B cell (primary cell): ENCODE results near the gene MCF2L. TPM values are rescaled to one million over a fixed set of nuclear protein-coding genes. Genes with fewer than 3 reads are reported as not detected.

Source experiments
- ATAC-seq: fragments of 200-7000 bp; cut with Tn5 transposase; one replicate; pipeline ENCODE4 v1.10.0; 2021; ENCODE audit warnings: low read depth, mild to moderate bottlenecking, moderate number of reproducible peaks, moderate library complexity
- CTCF ChIA-PET: fragments of 350-600 bp; sonication (Branson Sonifier 250); formaldehyde crosslinking; loops from one replicate; lab custom pipeline; 2021; ENCODE audit warnings: antibody characterized with exemption, inconsistent platforms; lab: Charles Lee
- POLR2A ChIA-PET: fragments of 350-600 bp; sonication (Branson Sonifier 250); formaldehyde crosslinking; loops from one replicate; lab custom pipeline; 2021; ENCODE audit warnings: antibody characterized with exemption; lab: Charles Lee
- DNase-seq: peaks from one replicate; pipeline ENCODE4 v3.0.0; 2013
- H2AFZ ChIP-seq: 2 replicates; pipeline ENCODE4 v1.6.1; 2012; ENCODE audit warnings: mild to moderate bottlenecking, low read depth, low read length; ENCODE audit not compliant: insufficient read depth, poor library complexity, severe bottlenecking
- H3K27ac ChIP-seq, 2 donors: 1 replicate in 1 of 2; 2 replicates in 1 of 2; pipeline ENCODE4 v1.5.1; 2012 to 2013; ENCODE audit warnings: low read length in 2 of 2, mild to moderate bottlenecking in 2 of 2, moderate library complexity in 1 of 2
- H3K27me3 ChIP-seq, 4 experiments: fragments of 200-600 bp in 1 of 4; sonication (generic) in 1 of 4; replicated peaks in 1 of 4; 1 replicate in 2 of 4; 2 replicates in 2 of 4; pipeline versions ENCODE4 v1.6.1 to v1.7.0; 2013 to 2016; ENCODE audit warnings: low read length in 3 of 4, mild to moderate bottlenecking in 2 of 4, mixed read lengths in 1 of 4, moderate library complexity in 1 of 4; ENCODE audit not compliant: insufficient read depth in 4 of 4, control insufficient read depth in 3 of 4; ENCODE audit errors: control extremely low read depth in 1 of 4
- H3K36me3 ChIP-seq, 2 experiments: replicated peaks in 1 of 2; 1 replicate in 1 of 2; 2 replicates in 1 of 2; pipeline versions ENCODE4 v1.6.1 to v1.7.1; 2013; ENCODE audit warnings: low read length in 1 of 2; ENCODE audit not compliant: insufficient read depth in 2 of 2, control insufficient read depth in 1 of 2; ENCODE audit errors: control extremely low read depth in 1 of 2, extremely low read depth in 1 of 2
- H3K4me1 ChIP-seq, 2 donors: fragments of 200-600 bp in 1 of 2; sonication (generic) in 1 of 2; 1 replicate in 1 of 2; 2 replicates in 1 of 2; pipeline versions ENCODE4 v1.5.1 to v1.6.1; 2013 to 2017; ENCODE audit warnings: low read length in 2 of 2; ENCODE audit not compliant: control insufficient read depth in 2 of 2, insufficient read depth in 2 of 2
- H3K4me2 ChIP-seq: replicated peaks from 2 replicates; pipeline ENCODE3; 2012; ENCODE audit warnings: mild to moderate bottlenecking, low read depth, low read length; ENCODE audit not compliant: poor library complexity, severe bottlenecking
- H3K4me3 ChIP-seq, 5 experiments: fragments of 200-600 bp in 1 of 5; sonication (generic) in 1 of 5; 1 replicate in 3 of 5; 2 replicates in 2 of 5; pipeline versions ENCODE4 v1.5.1 to v1.7.0; 2011 to 2016; ENCODE audit warnings: low read length in 4 of 5, mild to moderate bottlenecking in 4 of 5, low read depth in 2 of 5, control low read depth in 1 of 5, moderate library complexity in 1 of 5; ENCODE audit not compliant: insufficient read depth in 1 of 5; ENCODE audit errors: control extremely low read depth in 1 of 5, extremely low read depth in 1 of 5
- H3K79me2 ChIP-seq: fragments of 200-600 bp; sonication (generic); one replicate; pipeline ENCODE4 v1.6.0; 2016; ENCODE audit warnings: low read length; ENCODE audit not compliant: control insufficient read depth, insufficient read depth
- H3K9ac ChIP-seq: fragments of 200-600 bp; sonication (generic); 2 replicates; pipeline ENCODE4 v1.6.1; 2017; ENCODE audit warnings: mild to moderate bottlenecking, low read length, moderate library complexity
- H3K9me3 ChIP-seq, 3 donors: one replicate each; pipeline versions ENCODE4 v1.6.1 to v1.7.1; 2013; ENCODE audit warnings: low read length in 2 of 3; ENCODE audit not compliant: control insufficient read depth in 2 of 3, insufficient read depth in 1 of 3; ENCODE audit errors: control extremely low read depth in 1 of 3
- H4K20me1 ChIP-seq: 2 replicates; pipeline ENCODE4 v1.6.0; 2012; ENCODE audit warnings: mild to moderate bottlenecking, low read length; ENCODE audit not compliant: insufficient read depth, control insufficient read depth, poor library complexity, severe bottlenecking
- H3K27ac Mint-ChIP-seq: one replicate; pipeline ENCODE4 v1.8.0; 2021; ENCODE audit warnings: mixed read lengths
- H3K27me3 Mint-ChIP-seq: one replicate; pipeline ENCODE4 v1.8.0; 2021; ENCODE audit warnings: mixed read lengths
- H3K4me1 Mint-ChIP-seq: one replicate; pipeline ENCODE4 v1.8.0; 2021; ENCODE audit warnings: mixed read lengths
- H3K4me3 Mint-ChIP-seq: one replicate; pipeline ENCODE4 v1.8.0; 2021; ENCODE audit warnings: mixed read lengths
- H3K9me3 Mint-ChIP-seq: one replicate; pipeline ENCODE4 v1.8.0; 2022; ENCODE audit warnings: mixed read lengths; ENCODE audit not compliant: insufficient read depth
- CTCF ChIP-seq: fragments of 200-600 bp; IDR thresholded peaks from one replicate; pipeline ENCODE4 v1.8.0; 2022; ENCODE audit warnings: antibody characterized with exemption, mild to moderate bottlenecking
- EZH2 ChIP-seq: IDR thresholded peaks from 2 replicates; pipeline ENCODE4 v1.6.1; 2012; ENCODE audit warnings: borderline replicate concordance, low read depth, mild to moderate bottlenecking, moderate library complexity, low read length; ENCODE audit not compliant: insufficient read depth, poor library complexity, severe bottlenecking
- WGBS: methylation state at CpG from one replicate; pipeline ENCODE4 v1.1.5; 2013; ENCODE audit warnings: missing lambda C conversion rate; ENCODE audit not compliant: insufficient coverage; 5-methylcytosine and 5-hydroxymethylcytosine counted together
- intact Hi-C: fragments of 100-400 bp; cut with micrococcal nuclease; formaldehyde crosslinking; loops from one replicate; pipeline ENCODE4 v1.10.0; 2022
- polyA plus RNA-seq: library from polyadenylated mRNA; depleted of rRNA; stranded (reverse); fragments of >200 nt; gene quantifications from 2 replicates; pipeline ENCODE4 v1.2.3, GENCODE V29; 2012
- total RNA-seq, 2 donors: library from RNA; stranded (reverse); fragments of 120-200 nt in 1 of 2; gene quantifications; 1 replicate in 1 of 2; 2 replicates in 1 of 2; pipeline versions ENCODE4 v1.2.3 to v1.2.4, GENCODE V29; 2013 to 2022

MCF2L gene
- total and polyA plus RNA-seq, 2 donors (not counting 1 experiment from before 2014, with no cell fraction given) = 3.7 to 8.2 TPM

DNA sequence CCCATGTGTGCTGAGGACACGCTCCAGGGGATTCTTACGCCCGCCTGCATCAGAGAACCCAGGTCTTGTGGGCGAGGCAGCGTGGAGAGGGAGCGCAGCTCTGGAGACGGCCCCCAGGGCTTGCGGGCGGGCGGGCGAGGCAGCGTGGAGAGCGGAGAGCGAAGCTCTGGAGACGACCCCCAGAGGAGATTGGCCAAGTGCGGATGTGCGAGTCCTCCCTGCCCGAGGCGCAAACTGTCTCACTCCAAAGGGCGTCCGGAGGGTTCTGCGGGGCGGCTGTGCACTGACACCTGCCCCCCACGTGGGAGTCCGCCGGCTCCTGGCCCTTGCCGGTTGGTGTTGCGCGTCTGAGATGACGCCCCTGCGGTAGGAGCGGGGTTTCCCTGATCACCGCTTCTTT, 39.8 kb downstream of the MCF2L start:
- H3K27ac Mint-ChIP-seq = no peak overlapping the region
- ChIA-PET CTCF (no interaction called here), POLR2A (no interaction called here)
- DNase-seq (no peak), ATAC-seq (no peak)
- peaks cover 0 to 19% (median 0%) of the 10 kb centered on the region in 3 donors for H3K9me3 ChIP-seq
- peaks cover 4% of the 10 kb centered on the region for H3K4me1 Mint-ChIP-seq
- no peaks in the 10 kb centered on the region for H3K4me1 ChIP-seq
- H3K79me2 ChIP-seq = no peaks in the 10 kb centered on the region
- no peak overlapping the region for H2AFZ ChIP-seq
- no peaks in the 10 kb centered on the region for H4K20me1 ChIP-seq
- no peak overlapping the region for H3K4me3 Mint-ChIP-seq
- no peak overlapping the region for H3K27ac ChIP-seq
- H3K36me3 ChIP-seq = no peaks in the 10 kb centered on the region
- no peak overlapping the region for H3K4me2 ChIP-seq
- intact Hi-C loops = no loop called here
- WGBS = 96% methylated on average over 29 of the region's 33 CpGs
- TF ChIP-seq CTCF = no peak
- TF ChIP-seq EZH2 = no peak
- peaks cover 3% of the 10 kb centered on the region for H3K27me3 Mint-ChIP-seq
- no peaks in the 10 kb centered on the region for H3K9me3 Mint-ChIP-seq
- H3K9ac ChIP-seq = no peak overlapping the region
- no peaks in the 10 kb centered on the region for H3K27me3 ChIP-seq
- H3K4me3 ChIP-seq = no peak overlapping the region

- Mint-ChIP-seq H3K27ac (no peak overlapping the region), H3K4me1 (peaks cover 4% of the 10 kb centered on the region), H3K9me3 (no peaks in the 10 kb centered on the region), H3K4me3 (no peak overlapping the region), H3K27me3 (peaks cover 3% of the 10 kb centered on the region)
- H3K79me2 ChIP-seq = no peaks in the 10 kb centered on the region
- no peaks in the 10 kb centered on the region for H3K36me3 ChIP-seq
- no peaks in the 10 kb centered on the region for H3K27me3 ChIP-seq
- WGBS = 42% methylated on average over 13 of the region's 17 CpGs
- no peak overlapping the region for H2AFZ ChIP-seq
- no peak overlapping the region for H3K27ac ChIP-seq
- H3K9ac ChIP-seq = no peak overlapping the region
- POLR2A ChIA-PET = no interaction called here
- intact Hi-C loops = no loop called here
- H3K9me3 ChIP-seq = peaks cover 0 to 11% (median 0%) of the 10 kb centered on the region in 3 donors
- H3K4me1 ChIP-seq = no peaks in the 10 kb centered on the region
- H4K20me1 ChIP-seq = no peaks in the 10 kb centered on the region
- no peak overlapping the region for H3K4me2 ChIP-seq
- ATAC-seq (no peak), DNase-seq (no peak)
- no peak overlapping the region for H3K4me3 ChIP-seq
- no peak for TF ChIP-seq EZH2
- TF ChIP-seq CTCF = no peak
- CTCF ChIA-PET = no interaction called here
Observed at GRCh38 chr13:113009743-113010509, 40.9 kb downstream of the MCF2L start.
